ENCODE data around the gene IFI27.

Gene IFI27

GRCh38 chr14:94093418-94093817 lies 17.1 kb upstream of the IFI27 start:
- Mint-ChIP-seq H3K27ac (no peak overlapping the region), H3K27me3 (no peaks in the 10 kb centered on the region), H3K9me3 (no peaks in the 10 kb centered on the region), H3K4me1 (ENCODE audit: low read depth) (no peaks in the 10 kb centered on the region), H3K4me3 (no peak overlapping the region), H3K36me3 (ENCODE audit: low read depth) (peaks cover 4% of the 10 kb centered on the region)

GRCh38 chr14:94097091-94097490 lies 13.4 kb upstream of the IFI27 start:
- Mint-ChIP-seq H3K9me3 (no peaks in the 10 kb centered on the region), H3K36me3 (ENCODE audit: low read depth) (peaks cover 4% of the 10 kb centered on the region), H3K4me1 (ENCODE audit: low read depth) (no peaks in the 10 kb centered on the region), H3K27me3 (no peaks in the 10 kb centered on the region), H3K27ac (no peak overlapping the region), H3K4me3 (no peak overlapping the region)

- Mint-ChIP-seq H3K4me1 (ENCODE audit: low read depth) (no peaks in the 10 kb centered on the region), H3K36me3 (ENCODE audit: low read depth) (peaks cover 4% of the 10 kb centered on the region), H3K27ac (no peak overlapping the region), H3K27me3 (no peaks in the 10 kb centered on the region), H3K4me3 (no peak overlapping the region), H3K9me3 (no peaks in the 10 kb centered on the region)
Measured at GRCh38 chr14:94098326-94098992, 12.1 kb upstream of the IFI27 start.

GRCh38 chr14:94099006-94099405 lies 11.5 kb upstream of the IFI27 start:
- Mint-ChIP-seq H3K9me3 (no peaks in the 10 kb centered on the region), H3K36me3 (ENCODE audit: low read depth) (peaks cover 4% of the 10 kb centered on the region), H3K27ac (no peak overlapping the region), H3K4me3 (no peak overlapping the region), H3K27me3 (no peaks in the 10 kb centered on the region), H3K4me1 (ENCODE audit: low read depth) (no peaks in the 10 kb centered on the region)

- Mint-ChIP-seq H3K27ac (no peak overlapping the region), H3K9me3 (no peaks in the 10 kb centered on the region), H3K4me3 (no peak overlapping the region), H3K4me1 (ENCODE audit: low read depth) (no peaks in the 10 kb centered on the region), H3K36me3 (ENCODE audit: low read depth) (peaks cover 4% of the 10 kb centered on the region), H3K27me3 (no peaks in the 10 kb centered on the region)
Measured at GRCh38 chr14:94100847-94101246, 9.7 kb upstream of the IFI27 start.

GRCh38 chr14:94101748-94102147 lies 8.8 kb upstream of the IFI27 start:
- no peak overlapping the region for H3K27ac Mint-ChIP-seq
- no peaks in the 10 kb centered on the region for H3K4me1 Mint-ChIP-seq (ENCODE audit: low read depth)
- H3K36me3 Mint-ChIP-seq (ENCODE audit: low read depth): peaks cover 3% of the 10 kb centered on the region
- H3K9me3 Mint-ChIP-seq: no peaks in the 10 kb centered on the region
- no peak overlapping the region for H3K4me3 Mint-ChIP-seq
- no peaks in the 10 kb centered on the region for H3K27me3 Mint-ChIP-seq

GRCh38 chr14:94102768-94103482 lies 7.6 kb upstream of the IFI27 start:
- no peaks in the 10 kb centered on the region for H3K4me1 Mint-ChIP-seq (ENCODE audit: low read depth)
- H3K9me3 Mint-ChIP-seq: no peaks in the 10 kb centered on the region
- H3K27me3 Mint-ChIP-seq: no peaks in the 10 kb centered on the region
- H3K4me3 Mint-ChIP-seq: no peak overlapping the region
- H3K27ac Mint-ChIP-seq: no peak overlapping the region
- H3K36me3 Mint-ChIP-seq (ENCODE audit: low read depth): no peaks in the 10 kb centered on the region

GRCh38 chr14:94103554-94104150 lies 6.9 kb upstream of the IFI27 start:
- Mint-ChIP-seq H3K9me3 (no peaks in the 10 kb centered on the region), H3K4me3 (no peak overlapping the region), H3K36me3 (ENCODE audit: low read depth) (no peaks in the 10 kb centered on the region), H3K27ac (no peak overlapping the region), H3K27me3 (no peaks in the 10 kb centered on the region), H3K4me1 (ENCODE audit: low read depth) (no peaks in the 10 kb centered on the region)

- Mint-ChIP-seq H3K4me1 (ENCODE audit: low read depth) (no peaks in the 10 kb centered on the region), H3K27ac (no peak overlapping the region), H3K27me3 (no peaks in the 10 kb centered on the region), H3K36me3 (ENCODE audit: low read depth) (no peaks in the 10 kb centered on the region), H3K4me3 (no peak overlapping the region), H3K9me3 (no peaks in the 10 kb centered on the region)
Measured at GRCh38 chr14:94104731-94105130, 5.8 kb upstream of the IFI27 start.

GRCh38 chr14:94109915-94110250 lies 653 bp upstream of the IFI27 start:
- Mint-ChIP-seq H3K4me3 (no peak overlapping the region), H3K27ac (no peak overlapping the region), H3K36me3 (ENCODE audit: low read depth) (no peaks in the 10 kb centered on the region), H3K9me3 (no peaks in the 10 kb centered on the region), H3K27me3 (no peaks in the 10 kb centered on the region), H3K4me1 (ENCODE audit: low read depth) (no peaks in the 10 kb centered on the region)

- no peaks in the 10 kb centered on the region for H3K9me3 Mint-ChIP-seq
- no peaks in the 10 kb centered on the region for H3K4me1 Mint-ChIP-seq (ENCODE audit: low read depth)
- H3K36me3 Mint-ChIP-seq (ENCODE audit: low read depth): no peaks in the 10 kb centered on the region
- H3K27ac Mint-ChIP-seq: no peak overlapping the region
- no peak overlapping the region for H3K4me3 Mint-ChIP-seq
- peaks cover 2% of the 10 kb centered on the region for H3K27me3 Mint-ChIP-seq
Measured at GRCh38 chr14:94111276-94112095, 950 bp downstream of the IFI27 start.

GRCh38 chr14:94112513-94113063 lies 2.1 kb downstream of the IFI27 start:
- Mint-ChIP-seq H3K9me3 (no peaks in the 10 kb centered on the region), H3K36me3 (ENCODE audit: low read depth) (no peaks in the 10 kb centered on the region), H3K4me1 (ENCODE audit: low read depth) (no peaks in the 10 kb centered on the region), H3K4me3 (no peak overlapping the region), H3K27me3 (peaks cover 9% of the 10 kb centered on the region), H3K27ac (no peak overlapping the region)

- H3K4me3 Mint-ChIP-seq: no peak overlapping the region
- H3K27me3 Mint-ChIP-seq: peaks cover 10% of the 10 kb centered on the region
- no peaks in the 10 kb centered on the region for H3K4me1 Mint-ChIP-seq (ENCODE audit: low read depth)
- H3K9me3 Mint-ChIP-seq: no peaks in the 10 kb centered on the region
- no peaks in the 10 kb centered on the region for H3K36me3 Mint-ChIP-seq (ENCODE audit: low read depth)
- H3K27ac Mint-ChIP-seq: no peak overlapping the region
Measured at GRCh38 chr14:94113073-94113472, 2.5 kb downstream of the IFI27 start.

GRCh38 chr14:94113490-94113889 lies 3.0 kb downstream of the IFI27 start:
- Mint-ChIP-seq H3K4me1 (ENCODE audit: low read depth) (no peaks in the 10 kb centered on the region), H3K27ac (no peak overlapping the region), H3K9me3 (no peaks in the 10 kb centered on the region), H3K36me3 (ENCODE audit: low read depth) (no peaks in the 10 kb centered on the region), H3K4me3 (no peak overlapping the region), H3K27me3 (peaks cover 13% of the 10 kb centered on the region)

Measured in stimulated activated naive CD8-positive, alpha-beta T cell treated with anti-CD3 and anti-CD28 coated beads, Interleukin-15, Interleukin-2, amounts not matched to agents 100 ng/mL and 50 ng/mL, for 24 hours (primary cell).